HepG2 (cell line): Measurements from ENCODE around the gene A3GALT2. TPM values are rescaled to one million over a fixed set of nuclear protein-coding genes. Genes with fewer than 3 reads are reported as not detected.
A peak's percentile ranks its signal among the peaks of the same experiment; 100 is the strongest.

ENCODE experiments used
- ESRRA ChIP-seq: sonication (generic); formaldehyde crosslinking; IDR thresholded peaks from 2 replicates; pipeline ENCODE4 v1.5.1; 2020; ENCODE audit warnings: mild to moderate bottlenecking, low read depth, missing genetic modification reagents
- GABPA ChIP-seq, 2 experiments: IDR thresholded peaks; 2 replicates each; pipeline ENCODE4 v1.6.1; 2011 to 2016; ENCODE audit warnings: low read depth in 2 of 2, low read length in 1 of 2, missing biosample characterization in 1 of 2, missing genetic modification characterization in 1 of 2
- GATAD2A ChIP-seq: IDR thresholded peaks from 2 replicates; pipeline ENCODE4 v1.6.1; 2016
- HDAC2 ChIP-seq: sonication (generic); formaldehyde crosslinking; IDR thresholded peaks from 2 replicates; pipeline ENCODE4 v1.4.0; 2020; ENCODE audit warnings: missing genetic modification reagents
- HDAC6 ChIP-seq: fragments of 200-600 bp; sonication (generic); IDR thresholded peaks from 2 replicates; pipeline ENCODE4 v1.7.0; 2017; ENCODE audit warnings: mild to moderate bottlenecking, antibody characterized with exemption, low read length, low read depth
- KLF6 ChIP-seq: IDR thresholded peaks from 2 replicates; pipeline ENCODE4 v1.8.0; 2016; ENCODE audit warnings: missing biosample characterization, missing genetic modification reagents
- TP53 ChIP-seq: sonication (generic); formaldehyde crosslinking; conservative IDR thresholded peaks from 2 replicates; pipeline ENCODE4 v1.4.0; 2020; ENCODE audit warnings: missing genetic modification reagents
- XRCC5 ChIP-seq: fragments of 200-400 bp; formaldehyde crosslinking; optimal IDR thresholded peaks from 2 replicates; pipeline ENCODE3; 2017; ENCODE audit warnings: mild to moderate bottlenecking, low read length
- ZBTB7A ChIP-seq: sonication (generic); formaldehyde crosslinking; IDR thresholded peaks from 2 replicates; pipeline ENCODE4 v1.8.0; 2022; ENCODE audit warnings: mild to moderate bottlenecking, missing genetic modification reagents
- ZNF331 ChIP-seq: sonication (generic); formaldehyde crosslinking; IDR thresholded peaks from 2 replicates; pipeline ENCODE4 v1.4.0; 2020; ENCODE audit warnings: missing genetic modification reagents
- ZNF496 ChIP-seq: sonication (generic); formaldehyde crosslinking; IDR thresholded peaks from 2 replicates; pipeline ENCODE4 v1.8.1; 2023; ENCODE audit warnings: mild to moderate bottlenecking, moderate library complexity, missing genetic modification reagents; ENCODE audit not compliant: insufficient replicate concordance
- ZNF572 ChIP-seq: sonication (generic); formaldehyde crosslinking; IDR thresholded peaks from 2 replicates; pipeline ENCODE4 v1.5.1; 2020; ENCODE audit warnings: mild to moderate bottlenecking, missing genetic modification reagents
- polyA plus RNA-seq, 8 experiments: library from polyadenylated mRNA; depleted of rRNA in 3 of 8; stranded (reverse) in 7 of 8; unstranded in 1 of 8; fragments of >200 nt; fragmentation: Illumina TruSeq in 4 of 8; extraction: Trizol in 4 of 8; gene quantifications; 2 replicates each; pipeline versions ENCODE4 v1.2.1 to v1.2.3, GENCODE V29; 2011 to 2016; ENCODE audit warnings: low read depth in 4 of 8, missing spikeins in 1 of 8, mixed read lengths in 1 of 8; ENCODE audit not compliant: insufficient read depth in 1 of 8
- total RNA-seq, 5 experiments: library from RNA; depleted of rRNA; stranded (reverse); fragments of >200 nt; fragmentation: Illumina TruSeq; extraction: Trizol; gene quantifications; 2 replicates each; pipeline ENCODE4 v1.2.3, GENCODE V29; 2016; ENCODE audit warnings: low read depth in 1 of 5
- TF ChIP-seq, protein P1 (sequence below): sonication (generic); formaldehyde crosslinking; IDR thresholded peaks from 2 replicates; pipeline ENCODE4 v1.4.0; 2020; ENCODE audit warnings: missing genetic modification reagents
- TF ChIP-seq, protein P2 (sequence below): sonication (generic); formaldehyde crosslinking; IDR thresholded peaks from 2 replicates; pipeline ENCODE4 v1.5.0; 2020; ENCODE audit warnings: missing genetic modification reagents
- TF ChIP-seq, protein P3 (sequence below), 2 experiments: sonication (generic) in 1 of 2; formaldehyde crosslinking in 1 of 2; IDR thresholded peaks; 2 replicates each; pipeline versions ENCODE4 v1.4.0 to v1.6.1; 2018 to 2020; ENCODE audit warnings: missing genetic modification reagents in 2 of 2, borderline replicate concordance in 1 of 2, low read depth in 1 of 2, mild to moderate bottlenecking in 1 of 2, missing biosample characterization in 1 of 2
- TF ChIP-seq, protein P4 (sequence below): sonication (generic); formaldehyde crosslinking; IDR thresholded peaks from 2 replicates; pipeline ENCODE4 v1.4.0; 2020; ENCODE audit warnings: missing genetic modification reagents

A3GALT2 gene
- total and polyA plus RNA-seq, 2 of the 13 experiments (the other 11 are each of a cell fraction or from before 2014, with no cell fraction given): not detected

DNA sequence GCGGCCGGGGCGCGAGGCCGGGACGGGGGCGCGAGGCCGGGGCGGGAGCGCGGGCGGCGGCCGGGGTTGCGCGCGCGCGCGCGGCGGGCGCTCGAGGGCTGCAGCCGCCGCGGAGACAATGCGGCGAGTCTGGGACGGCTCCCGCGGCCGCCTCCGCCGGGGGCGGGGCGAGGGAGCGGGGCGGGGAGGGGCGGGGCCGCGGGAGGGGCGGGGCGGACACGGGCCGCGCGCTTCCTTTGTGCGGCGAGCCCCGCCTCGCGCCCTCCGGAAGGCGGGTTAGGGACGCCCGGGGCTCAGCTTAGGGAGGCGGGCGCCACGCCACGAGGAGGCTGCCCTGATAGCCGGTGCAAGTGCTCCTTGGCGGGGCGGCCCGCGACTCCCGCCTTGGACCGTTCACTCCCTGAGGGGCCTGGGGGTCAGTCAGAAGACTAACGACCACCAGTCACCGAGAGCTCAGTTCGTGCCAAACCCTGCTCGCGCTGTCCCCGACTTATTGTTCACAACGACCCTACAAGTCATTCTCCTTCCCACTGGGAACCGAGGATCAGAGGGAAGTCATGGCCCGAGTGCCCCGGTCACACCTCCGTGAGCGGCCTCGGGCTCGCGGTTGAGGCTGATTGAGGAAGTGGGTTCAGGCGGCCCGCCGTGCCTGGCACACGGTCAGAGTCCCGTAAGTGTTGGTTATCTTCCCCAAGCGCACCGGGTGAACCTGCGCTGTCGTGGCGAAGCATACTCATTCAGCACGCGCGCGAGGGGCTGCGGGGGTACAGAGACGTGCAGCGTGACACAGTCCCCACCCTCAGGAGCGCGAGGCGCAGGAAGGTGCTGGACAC, 29.1 kb upstream of the A3GALT2 start (continued):
- TF ChIP-seq, protein P1, sequence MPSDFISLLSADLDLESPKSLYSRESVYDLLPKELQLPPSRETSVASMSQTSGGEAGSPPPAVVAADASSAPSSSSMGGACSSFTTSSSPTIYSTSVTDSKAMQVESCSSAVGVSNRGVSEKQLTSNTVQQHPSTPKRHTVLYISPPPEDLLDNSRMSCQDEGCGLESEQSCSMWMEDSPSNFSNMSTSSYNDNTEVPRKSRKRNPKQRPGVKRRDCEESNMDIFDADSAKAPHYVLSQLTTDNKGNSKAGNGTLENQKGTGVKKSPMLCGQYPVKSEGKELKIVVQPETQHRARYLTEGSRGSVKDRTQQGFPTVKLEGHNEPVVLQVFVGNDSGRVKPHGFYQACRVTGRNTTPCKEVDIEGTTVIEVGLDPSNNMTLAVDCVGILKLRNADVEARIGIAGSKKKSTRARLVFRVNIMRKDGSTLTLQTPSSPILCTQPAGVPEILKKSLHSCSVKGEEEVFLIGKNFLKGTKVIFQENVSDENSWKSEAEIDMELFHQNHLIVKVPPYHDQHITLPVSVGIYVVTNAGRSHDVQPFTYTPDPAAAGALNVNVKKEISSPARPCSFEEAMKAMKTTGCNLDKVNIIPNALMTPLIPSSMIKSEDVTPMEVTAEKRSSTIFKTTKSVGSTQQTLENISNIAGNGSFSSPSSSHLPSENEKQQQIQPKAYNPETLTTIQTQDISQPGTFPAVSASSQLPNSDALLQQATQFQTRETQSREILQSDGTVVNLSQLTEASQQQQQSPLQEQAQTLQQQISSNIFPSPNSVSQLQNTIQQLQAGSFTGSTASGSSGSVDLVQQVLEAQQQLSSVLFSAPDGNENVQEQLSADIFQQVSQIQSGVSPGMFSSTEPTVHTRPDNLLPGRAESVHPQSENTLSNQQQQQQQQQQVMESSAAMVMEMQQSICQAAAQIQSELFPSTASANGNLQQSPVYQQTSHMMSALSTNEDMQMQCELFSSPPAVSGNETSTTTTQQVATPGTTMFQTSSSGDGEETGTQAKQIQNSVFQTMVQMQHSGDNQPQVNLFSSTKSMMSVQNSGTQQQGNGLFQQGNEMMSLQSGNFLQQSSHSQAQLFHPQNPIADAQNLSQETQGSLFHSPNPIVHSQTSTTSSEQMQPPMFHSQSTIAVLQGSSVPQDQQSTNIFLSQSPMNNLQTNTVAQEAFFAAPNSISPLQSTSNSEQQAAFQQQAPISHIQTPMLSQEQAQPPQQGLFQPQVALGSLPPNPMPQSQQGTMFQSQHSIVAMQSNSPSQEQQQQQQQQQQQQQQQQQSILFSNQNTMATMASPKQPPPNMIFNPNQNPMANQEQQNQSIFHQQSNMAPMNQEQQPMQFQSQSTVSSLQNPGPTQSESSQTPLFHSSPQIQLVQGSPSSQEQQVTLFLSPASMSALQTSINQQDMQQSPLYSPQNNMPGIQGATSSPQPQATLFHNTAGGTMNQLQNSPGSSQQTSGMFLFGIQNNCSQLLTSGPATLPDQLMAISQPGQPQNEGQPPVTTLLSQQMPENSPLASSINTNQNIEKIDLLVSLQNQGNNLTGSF (CRISPR knock-in tag): peak; percentile 61; the same call in 1 of the 2 replicates
- TF ChIP-seq ESRRA (no peak; the same call in 1 of the 2 replicates), HDAC2 (CRISPR knock-in tag) (no peak), ZNF331 (no peak), ZNF496 (CRISPR knock-in tag) (no peak), ZNF572 (CRISPR knock-in tag) (peak; percentile 29; the same call in 1 of the 2 replicates), KLF6 (CRISPR knock-in tag) (peak; percentile 70; the same call in 1 of the 2 replicates), ZBTB7A (CRISPR knock-in tag) (peak; percentile 13; the same call in 1 of the 2 replicates), GABPA (IDR thresholded peaks at IDR 0.05; ENCODE audit: low read depth, low read length) (peak; percentile 52), GABPA (CRISPR knock-in tag; IDR thresholded peaks at IDR 0.05; ENCODE audit: low read depth) (peak; percentile 59), HDAC6 (no peak), TP53 (0 out of 2 replicates have a peak, but pooled peaks have one; percentile 42), GATAD2A (no peak), XRCC5 (no peak)
- TF ChIP-seq, protein P2, sequence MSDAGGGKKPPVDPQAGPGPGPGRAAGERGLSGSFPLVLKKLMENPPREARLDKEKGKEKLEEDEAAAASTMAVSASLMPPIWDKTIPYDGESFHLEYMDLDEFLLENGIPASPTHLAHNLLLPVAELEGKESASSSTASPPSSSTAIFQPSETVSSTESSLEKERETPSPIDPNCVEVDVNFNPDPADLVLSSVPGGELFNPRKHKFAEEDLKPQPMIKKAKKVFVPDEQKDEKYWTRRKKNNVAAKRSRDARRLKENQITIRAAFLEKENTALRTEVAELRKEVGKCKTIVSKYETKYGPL (CRISPR knock-in tag): peak; percentile 40; the same call in 1 of the 2 replicates
- TF ChIP-seq, protein P3, sequence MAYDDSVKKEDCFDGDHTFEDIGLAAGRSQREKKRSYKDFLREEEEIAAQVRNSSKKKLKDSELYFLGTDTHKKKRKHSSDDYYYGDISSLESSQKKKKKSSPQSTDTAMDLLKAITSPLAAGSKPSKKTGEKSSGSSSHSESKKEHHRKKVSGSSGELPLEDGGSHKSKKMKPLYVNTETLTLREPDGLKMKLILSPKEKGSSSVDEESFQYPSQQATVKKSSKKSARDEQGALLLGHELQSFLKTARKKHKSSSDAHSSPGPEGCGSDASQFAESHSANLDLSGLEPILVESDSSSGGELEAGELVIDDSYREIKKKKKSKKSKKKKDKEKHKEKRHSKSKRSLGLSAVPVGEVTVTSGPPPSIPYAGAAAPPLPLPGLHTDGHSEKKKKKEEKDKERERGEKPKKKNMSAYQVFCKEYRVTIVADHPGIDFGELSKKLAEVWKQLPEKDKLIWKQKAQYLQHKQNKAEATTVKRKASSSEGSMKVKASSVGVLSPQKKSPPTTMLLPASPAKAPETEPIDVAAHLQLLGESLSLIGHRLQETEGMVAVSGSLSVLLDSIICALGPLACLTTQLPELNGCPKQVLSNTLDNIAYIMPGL (CRISPR knock-in tag; IDR thresholded peaks at IDR 0.05; ENCODE audit: borderline replicate concordance in 1 of 2, low read depth in 1 of 2): peak in 1 of 2 experiments; percentile 57; a peak in 1 of 4 replicates
- TF ChIP-seq, protein P4, sequence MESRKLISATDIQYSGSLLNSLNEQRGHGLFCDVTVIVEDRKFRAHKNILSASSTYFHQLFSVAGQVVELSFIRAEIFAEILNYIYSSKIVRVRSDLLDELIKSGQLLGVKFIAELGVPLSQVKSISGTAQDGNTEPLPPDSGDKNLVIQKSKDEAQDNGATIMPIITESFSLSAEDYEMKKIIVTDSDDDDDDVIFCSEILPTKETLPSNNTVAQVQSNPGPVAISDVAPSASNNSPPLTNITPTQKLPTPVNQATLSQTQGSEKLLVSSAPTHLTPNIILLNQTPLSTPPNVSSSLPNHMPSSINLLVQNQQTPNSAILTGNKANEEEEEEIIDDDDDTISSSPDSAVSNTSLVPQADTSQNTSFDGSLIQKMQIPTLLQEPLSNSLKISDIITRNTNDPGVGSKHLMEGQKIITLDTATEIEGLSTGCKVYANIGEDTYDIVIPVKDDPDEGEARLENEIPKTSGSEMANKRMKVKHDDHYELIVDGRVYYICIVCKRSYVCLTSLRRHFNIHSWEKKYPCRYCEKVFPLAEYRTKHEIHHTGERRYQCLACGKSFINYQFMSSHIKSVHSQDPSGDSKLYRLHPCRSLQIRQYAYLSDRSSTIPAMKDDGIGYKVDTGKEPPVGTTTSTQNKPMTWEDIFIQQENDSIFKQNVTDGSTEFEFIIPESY (CRISPR knock-in tag): no peak
